AG10803 (cell line): ENCODE data around the gene ZRANB1.

Experiments
- DNase-seq: peaks from one replicate; pipeline ENCODE4 v3.0.0; 2010; ENCODE audit warnings: low read depth
- H3K4me3 ChIP-seq: 2 replicates; pipeline ENCODE4 v1.5.1; 2011; ENCODE audit warnings: mild to moderate bottlenecking, low read length, control low read depth
- CTCF ChIP-seq: conservative IDR thresholded peaks from 2 replicates; pipeline ENCODE4 v1.5.1; 2011; ENCODE audit warnings: mild to moderate bottlenecking, low read length, control low read depth, inconsistent platforms

The ZRANB1 gene

GRCh38 chr10:124974131-124974530 is 32.2 kb downstream of the ZRANB1 start:
- H3K4me3 ChIP-seq, result no peak overlapping the region
- no peak for DNase-seq
- no peak for TF ChIP-seq CTCF

- DNase-seq, result no peak
- TF ChIP-seq CTCF, result no peak
- H3K4me3 ChIP-seq, result no peak overlapping the region
Observed at GRCh38 chr10:124975977-124976514, 34.1 kb downstream of the ZRANB1 start.

GRCh38 chr10:124977161-124977560 is 35.2 kb downstream of the ZRANB1 start:
- no peak for TF ChIP-seq CTCF
- DNase-seq, result no peak
- H3K4me3 ChIP-seq, result no peak overlapping the region

- no peak for DNase-seq
- no peak overlapping the region for H3K4me3 ChIP-seq
- TF ChIP-seq CTCF, result no peak
Observed at GRCh38 chr10:124977648-124978375, 35.9 kb downstream of the ZRANB1 start.

- DNase-seq, result no peak
- no peak for TF ChIP-seq CTCF
- H3K4me3 ChIP-seq, result no peak overlapping the region
Observed at GRCh38 chr10:124978376-124978725, 36.4 kb downstream of the ZRANB1 start.

- no peak for TF ChIP-seq CTCF
- DNase-seq, result no peak
- no peak overlapping the region for H3K4me3 ChIP-seq
Observed at GRCh38 chr10:124983321-124983720, 41.4 kb downstream of the ZRANB1 start.

GRCh38 chr10:124984376-124984775 is 42.5 kb downstream of the ZRANB1 start:
- no peak for TF ChIP-seq CTCF
- no peak for DNase-seq
- no peak overlapping the region for H3K4me3 ChIP-seq
